Measurements from ENCODE around the gene AGAP1. TPM values are rescaled to one million over a fixed set of nuclear protein-coding genes. Genes with fewer than 3 reads are reported as not detected.

Gene AGAP1
- total RNA-seq = 9.0 and 13.7 TPM in 2 replicates

DNA sequence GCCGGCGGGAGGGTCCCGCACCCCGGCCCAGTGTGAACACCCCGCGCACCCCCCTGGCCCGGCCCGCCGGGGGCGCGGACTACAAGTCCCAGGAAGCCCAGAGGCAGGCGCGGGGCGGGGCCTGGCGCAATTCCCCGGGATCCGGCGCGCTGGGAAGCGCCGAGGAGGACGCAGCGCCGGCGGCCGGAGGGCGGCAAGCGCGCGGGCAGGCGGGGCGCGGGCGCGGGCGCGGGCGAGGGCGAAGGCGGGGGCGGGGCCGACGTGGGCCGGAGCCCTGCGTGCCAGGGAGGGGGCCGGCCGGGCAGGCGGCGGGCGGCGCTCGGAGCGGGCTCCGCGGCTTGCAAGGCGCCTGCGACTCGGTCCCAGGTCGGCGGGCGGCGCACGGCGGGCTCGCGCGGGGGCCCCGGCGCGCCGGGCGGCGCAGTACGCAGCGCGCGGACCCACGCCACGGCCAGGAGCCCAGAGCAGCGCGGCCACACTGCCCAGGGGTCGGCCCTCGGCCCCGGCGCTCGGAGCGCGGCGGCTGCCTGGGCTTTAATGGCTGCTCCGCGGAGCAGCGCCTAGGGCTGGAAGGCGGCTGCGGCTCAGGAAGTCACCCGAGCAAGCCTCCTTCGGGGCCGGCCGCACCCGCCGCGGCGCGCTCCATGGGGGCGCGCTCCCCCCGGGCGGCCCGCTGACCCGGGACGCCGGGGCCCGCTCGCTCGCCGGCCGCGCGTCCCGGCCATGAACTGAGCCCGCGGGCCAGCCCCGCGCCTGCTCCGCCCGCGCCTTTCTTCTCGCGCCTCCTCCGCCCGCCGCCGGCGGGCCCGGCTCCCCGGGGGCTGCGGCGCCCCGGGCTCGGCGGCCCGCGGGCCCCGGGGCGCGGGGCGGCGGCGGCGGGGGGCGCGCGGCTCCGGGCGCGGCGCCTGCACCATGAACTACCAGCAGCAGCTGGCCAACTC, at the start of gene AGAP1:
TSS of gene AGAP1 (plus strand) at position 269 of the 941 bp plus-strand sequence.

DNA sequence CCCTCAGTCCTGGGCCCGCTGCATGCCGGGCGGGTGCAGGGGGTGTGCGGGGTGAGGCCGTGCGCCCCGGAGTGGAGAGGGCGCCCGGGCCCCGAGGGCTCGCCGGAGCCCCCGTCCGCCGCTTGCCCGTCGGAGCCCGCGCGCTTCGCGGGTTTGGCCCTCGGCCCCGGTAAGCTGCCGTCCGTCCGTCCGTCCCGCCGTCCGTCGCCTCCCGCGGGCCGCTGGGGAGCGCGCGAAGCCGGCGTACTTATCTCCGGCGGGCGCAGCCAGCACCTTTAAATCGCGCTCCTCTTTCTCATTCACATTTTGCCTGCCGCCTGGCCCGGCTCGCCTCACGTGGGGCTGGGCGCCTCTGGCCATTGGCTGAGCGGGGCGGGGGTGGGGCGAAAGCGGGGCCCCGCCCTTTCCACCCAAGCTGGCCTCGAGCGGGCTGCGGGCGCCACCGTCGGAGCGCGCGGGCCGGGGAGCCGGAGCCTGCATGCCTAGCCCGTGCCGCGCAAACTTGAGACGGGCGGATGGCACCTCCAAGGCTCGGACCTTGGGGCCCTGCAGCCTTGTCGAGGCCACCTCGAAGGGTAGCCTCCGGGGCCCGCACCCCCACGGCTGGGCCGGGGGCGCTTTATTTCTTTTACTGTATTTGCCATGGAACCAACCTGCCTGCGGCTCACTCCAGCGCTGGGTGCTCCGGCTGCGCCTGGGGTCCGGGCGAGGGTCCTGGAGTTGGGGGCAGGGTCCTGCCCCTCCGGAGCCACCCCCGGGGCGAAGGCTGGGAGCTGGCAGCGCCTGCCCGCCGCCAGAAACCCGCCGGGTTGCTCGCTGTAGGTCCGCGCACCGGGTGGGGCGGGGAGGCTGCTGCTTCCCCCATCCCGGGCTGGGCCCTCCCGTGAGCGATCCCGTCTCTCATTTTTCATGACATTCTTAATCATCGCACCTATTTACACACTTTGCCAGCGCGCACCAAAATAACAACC, 674.6 kb downstream of the AGAP1 start, which contains the start of gene GBX2:
TSS of gene GBX2 (minus strand) at position 277 of the 971 bp plus-strand sequence. CDS start 415 bp downstream, outside the sequence.

